ENCODE measurements around the gene PFKFB3.

PFKFB3 gene

DNA sequence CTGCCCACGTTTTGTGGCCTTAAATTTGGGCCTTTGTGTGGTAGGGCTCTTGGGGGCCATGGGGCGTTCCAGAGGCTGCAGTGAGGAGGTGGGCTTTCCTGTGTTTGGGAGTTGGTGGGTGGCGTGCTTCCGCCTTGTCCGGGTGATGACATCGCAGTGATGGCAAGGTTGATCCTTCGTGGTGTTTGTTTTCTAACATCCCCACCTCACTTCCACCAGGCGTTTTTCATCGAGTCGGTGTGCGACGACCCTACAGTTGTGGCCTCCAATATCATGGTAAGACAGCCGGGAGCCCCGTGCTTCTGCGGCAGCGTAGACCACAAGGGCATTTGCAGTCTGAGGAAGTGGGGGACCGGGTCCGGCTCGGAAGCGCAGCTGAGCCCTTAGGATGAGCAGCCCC is 14.2 kb downstream of the PFKFB3 start:
- TF ChIP-seq, protein P1, sequence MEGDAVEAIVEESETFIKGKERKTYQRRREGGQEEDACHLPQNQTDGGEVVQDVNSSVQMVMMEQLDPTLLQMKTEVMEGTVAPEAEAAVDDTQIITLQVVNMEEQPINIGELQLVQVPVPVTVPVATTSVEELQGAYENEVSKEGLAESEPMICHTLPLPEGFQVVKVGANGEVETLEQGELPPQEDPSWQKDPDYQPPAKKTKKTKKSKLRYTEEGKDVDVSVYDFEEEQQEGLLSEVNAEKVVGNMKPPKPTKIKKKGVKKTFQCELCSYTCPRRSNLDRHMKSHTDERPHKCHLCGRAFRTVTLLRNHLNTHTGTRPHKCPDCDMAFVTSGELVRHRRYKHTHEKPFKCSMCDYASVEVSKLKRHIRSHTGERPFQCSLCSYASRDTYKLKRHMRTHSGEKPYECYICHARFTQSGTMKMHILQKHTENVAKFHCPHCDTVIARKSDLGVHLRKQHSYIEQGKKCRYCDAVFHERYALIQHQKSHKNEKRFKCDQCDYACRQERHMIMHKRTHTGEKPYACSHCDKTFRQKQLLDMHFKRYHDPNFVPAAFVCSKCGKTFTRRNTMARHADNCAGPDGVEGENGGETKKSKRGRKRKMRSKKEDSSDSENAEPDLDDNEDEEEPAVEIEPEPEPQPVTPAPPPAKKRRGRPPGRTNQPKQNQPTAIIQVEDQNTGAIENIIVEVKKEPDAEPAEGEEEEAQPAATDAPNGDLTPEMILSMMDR (IDR thresholded peaks at IDR 0.05; ENCODE audit: low read length): no peak
- no peak for TF ChIP-seq EZH2 (IDR thresholded peaks at IDR 0.05; ENCODE audit: borderline replicate concordance, low read length)
- no peak overlapping the region for H3K27ac ChIP-seq (ENCODE audit: low read depth, low read length, poor library complexity, severe bottlenecking)
- no peaks in the 10 kb centered on the region for H3K9me3 ChIP-seq (ENCODE audit: low read length)
- H3K4me1 ChIP-seq (ENCODE audit: insufficient read depth, low read length, severe bottlenecking): no peaks in the 10 kb centered on the region
- H4K20me1 ChIP-seq (ENCODE audit: insufficient read depth, low read length): no peaks in the 10 kb centered on the region
- H3K4me3 ChIP-seq (ENCODE audit: low read depth, low read length, poor library complexity, severe bottlenecking): no peak overlapping the region
- no peaks in the 10 kb centered on the region for H3K27me3 ChIP-seq (ENCODE audit: insufficient read depth, low read length)
- peaks cover 97% of the 10 kb centered on the region for H3K36me3 ChIP-seq (ENCODE audit: insufficient read depth, low read length)
- no peak overlapping the region for H3K9ac ChIP-seq (ENCODE audit: low read length)
- no peak overlapping the region for H2AFZ ChIP-seq (ENCODE audit: low read length)
- no peaks in the 10 kb centered on the region for H3F3A ChIP-seq (ENCODE audit: insufficient read depth, low read length)
- H3K4me2 ChIP-seq (ENCODE audit: low read length): no peak overlapping the region
- no peaks in the 10 kb centered on the region for H3K9me2 ChIP-seq (ENCODE audit: low read depth, low read length)
- H3K79me2 ChIP-seq (ENCODE audit: insufficient read depth, low read length): peaks cover 12% of the 10 kb centered on the region

DNA sequence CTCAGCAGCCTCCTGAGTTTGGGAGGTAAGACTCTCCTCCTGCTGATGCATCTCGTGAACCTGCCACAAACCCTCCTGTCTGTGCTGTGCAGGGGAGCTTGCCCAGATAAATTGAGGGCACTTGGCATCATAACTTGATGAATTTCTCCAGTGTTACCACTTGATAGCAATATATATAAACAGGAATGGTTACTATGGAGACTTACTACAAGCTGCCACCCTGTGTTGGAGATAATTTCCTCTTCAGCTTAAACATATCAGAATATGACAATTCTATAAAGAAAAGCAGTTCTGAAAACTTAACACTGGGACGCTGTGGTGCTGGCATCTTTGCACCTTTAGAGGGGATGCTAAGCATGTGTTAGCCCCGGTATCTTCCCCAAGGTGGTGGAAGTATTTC is 14.9 kb downstream of the PFKFB3 start:
- no peak overlapping the region for H3K4me3 ChIP-seq (ENCODE audit: low read depth, low read length, poor library complexity, severe bottlenecking)
- H3K9me3 ChIP-seq (ENCODE audit: low read length): no peaks in the 10 kb centered on the region
- H3F3A ChIP-seq (ENCODE audit: insufficient read depth, low read length): no peaks in the 10 kb centered on the region
- H3K9me2 ChIP-seq (ENCODE audit: low read depth, low read length): no peaks in the 10 kb centered on the region
- H3K4me1 ChIP-seq (ENCODE audit: insufficient read depth, low read length, severe bottlenecking): no peaks in the 10 kb centered on the region
- H3K9ac ChIP-seq (ENCODE audit: low read length): no peak overlapping the region
- no peak overlapping the region for H3K27ac ChIP-seq (ENCODE audit: low read depth, low read length, poor library complexity, severe bottlenecking)
- H2AFZ ChIP-seq (ENCODE audit: low read length): no peak overlapping the region
- no peaks in the 10 kb centered on the region for H3K27me3 ChIP-seq (ENCODE audit: insufficient read depth, low read length)
- TF ChIP-seq EZH2 (IDR thresholded peaks at IDR 0.05; ENCODE audit: borderline replicate concordance, low read length): no peak
- TF ChIP-seq, protein P1 (IDR thresholded peaks at IDR 0.05; ENCODE audit: low read length): no peak
- no peaks in the 10 kb centered on the region for H4K20me1 ChIP-seq (ENCODE audit: insufficient read depth, low read length)
- H3K36me3 ChIP-seq (ENCODE audit: insufficient read depth, low read length): peaks cover 98% of the 10 kb centered on the region
- no peak overlapping the region for H3K4me2 ChIP-seq (ENCODE audit: low read length)
- H3K79me2 ChIP-seq (ENCODE audit: insufficient read depth, low read length): peaks cover 6% of the 10 kb centered on the region; the same call in 1 of the 2 replicates

DNA sequence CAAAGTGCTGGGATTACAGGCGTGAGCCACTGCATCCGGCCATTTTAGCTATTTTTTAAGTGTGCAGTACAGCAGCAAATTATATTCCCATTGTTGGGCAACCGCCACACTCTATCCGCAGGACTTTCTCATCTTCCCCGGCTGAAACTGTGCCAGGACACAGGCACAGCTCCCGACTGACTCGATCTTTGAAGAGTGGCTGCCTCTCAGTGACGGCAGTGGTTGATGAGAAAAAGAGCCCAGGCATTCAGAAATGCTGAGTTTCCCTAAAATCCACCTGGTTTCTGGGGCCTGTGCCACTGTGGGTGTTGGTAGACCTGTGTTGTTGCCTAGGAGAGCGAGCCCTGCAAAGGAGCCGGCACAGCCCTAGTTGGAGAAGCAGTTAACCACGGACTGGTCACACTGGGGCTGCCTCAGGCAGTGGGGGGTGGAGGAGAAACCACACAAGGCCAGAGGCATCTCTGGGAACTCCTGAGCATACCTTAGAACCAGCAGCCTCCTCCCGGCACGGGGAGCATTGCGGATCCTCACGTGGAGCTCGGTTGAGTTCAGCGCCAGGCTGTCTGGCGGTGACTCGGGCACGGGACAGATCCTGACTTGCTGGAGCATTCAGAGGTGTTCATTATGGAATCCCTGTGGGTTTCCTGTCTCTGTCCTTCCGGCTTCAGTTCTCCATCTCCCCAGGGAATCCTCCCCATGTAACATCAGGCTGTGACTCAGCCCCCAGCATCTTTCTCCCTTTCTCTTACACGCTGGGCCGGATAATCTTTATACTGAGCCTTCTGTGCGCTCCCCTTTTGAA is 16.2 kb downstream of the PFKFB3 start:
- Histone ChIP-seq H2AFZ (ENCODE audit: low read length) (no peak overlapping the region), H3K27me3 (ENCODE audit: insufficient read depth, low read length) (no peaks in the 10 kb centered on the region), H3K36me3 (ENCODE audit: insufficient read depth, low read length) (peaks cover 98% of the 10 kb centered on the region), H3F3A (ENCODE audit: insufficient read depth, low read length) (no peaks in the 10 kb centered on the region), H3K4me1 (ENCODE audit: insufficient read depth, low read length, severe bottlenecking) (no peaks in the 10 kb centered on the region), H3K9ac (ENCODE audit: low read length) (no peak overlapping the region), H3K4me3 (ENCODE audit: low read depth, low read length, poor library complexity, severe bottlenecking) (no peak overlapping the region), H3K4me2 (ENCODE audit: low read length) (no peak overlapping the region), H4K20me1 (ENCODE audit: insufficient read depth, low read length) (no peaks in the 10 kb centered on the region), H3K27ac (ENCODE audit: low read depth, low read length, poor library complexity, severe bottlenecking) (no peak overlapping the region), H3K9me3 (ENCODE audit: low read length) (no peaks in the 10 kb centered on the region), H3K9me2 (ENCODE audit: low read depth, low read length) (no peaks in the 10 kb centered on the region), H3K79me2 (ENCODE audit: insufficient read depth, low read length) (no peaks in the 10 kb centered on the region)
- TF ChIP-seq, protein P1 (IDR thresholded peaks at IDR 0.05; ENCODE audit: low read length): no peak
- no peak for TF ChIP-seq EZH2 (IDR thresholded peaks at IDR 0.05; ENCODE audit: borderline replicate concordance, low read length)
